ENCODE data around the gene GRM1.

Gene GRM1

GRCh38 chr6:146095481-146095880 is 66.6 kb downstream of the GRM1 start:
- H3K4me3 ChIP-seq (replicated peaks; ENCODE audit: insufficient read depth, low read length) = no peak overlapping the region
- no peak for TF ChIP-seq SPI1 (IDR thresholded peaks at IDR 0.05; ENCODE audit: borderline replicate concordance, low read depth)
- no peak for TF ChIP-seq POLR2AphosphoS5 (IDR thresholded peaks at IDR 0.05; ENCODE audit: low read depth)
- TF ChIP-seq GABPA (IDR thresholded peaks at IDR 0.05; ENCODE audit: low read depth) = no peak
- no peak for TF ChIP-seq REST (IDR thresholded peaks at IDR 0.05; ENCODE audit: insufficient replicate concordance, low read depth)
- TF ChIP-seq, protein P1, sequence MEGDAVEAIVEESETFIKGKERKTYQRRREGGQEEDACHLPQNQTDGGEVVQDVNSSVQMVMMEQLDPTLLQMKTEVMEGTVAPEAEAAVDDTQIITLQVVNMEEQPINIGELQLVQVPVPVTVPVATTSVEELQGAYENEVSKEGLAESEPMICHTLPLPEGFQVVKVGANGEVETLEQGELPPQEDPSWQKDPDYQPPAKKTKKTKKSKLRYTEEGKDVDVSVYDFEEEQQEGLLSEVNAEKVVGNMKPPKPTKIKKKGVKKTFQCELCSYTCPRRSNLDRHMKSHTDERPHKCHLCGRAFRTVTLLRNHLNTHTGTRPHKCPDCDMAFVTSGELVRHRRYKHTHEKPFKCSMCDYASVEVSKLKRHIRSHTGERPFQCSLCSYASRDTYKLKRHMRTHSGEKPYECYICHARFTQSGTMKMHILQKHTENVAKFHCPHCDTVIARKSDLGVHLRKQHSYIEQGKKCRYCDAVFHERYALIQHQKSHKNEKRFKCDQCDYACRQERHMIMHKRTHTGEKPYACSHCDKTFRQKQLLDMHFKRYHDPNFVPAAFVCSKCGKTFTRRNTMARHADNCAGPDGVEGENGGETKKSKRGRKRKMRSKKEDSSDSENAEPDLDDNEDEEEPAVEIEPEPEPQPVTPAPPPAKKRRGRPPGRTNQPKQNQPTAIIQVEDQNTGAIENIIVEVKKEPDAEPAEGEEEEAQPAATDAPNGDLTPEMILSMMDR (IDR thresholded peaks at IDR 0.05; ENCODE audit: insufficient read depth, low read length) = no peak
- DNase-seq (ENCODE audit: low read depth in 1 of 2, low spot score in 1 of 2) = no peak
- H3K27ac ChIP-seq (replicated peaks) = no peak overlapping the region
- H3K27me3 ChIP-seq (ENCODE audit: insufficient read depth, poor library complexity, severe bottlenecking) = no peaks in the 10 kb centered on the region

GRCh38 chr6:146097586-146097985 is 68.7 kb downstream of the GRM1 start:
- H3K27me3 ChIP-seq (ENCODE audit: insufficient read depth, poor library complexity, severe bottlenecking) = no peaks in the 10 kb centered on the region
- TF ChIP-seq SPI1 (IDR thresholded peaks at IDR 0.05; ENCODE audit: borderline replicate concordance, low read depth) (no peak), POLR2AphosphoS5 (IDR thresholded peaks at IDR 0.05; ENCODE audit: low read depth) (no peak), REST (IDR thresholded peaks at IDR 0.05; ENCODE audit: insufficient replicate concordance, low read depth) (no peak), GABPA (IDR thresholded peaks at IDR 0.05; ENCODE audit: low read depth) (no peak)
- TF ChIP-seq, protein P1 (IDR thresholded peaks at IDR 0.05; ENCODE audit: insufficient read depth, low read length) = no peak
- H3K27ac ChIP-seq (replicated peaks) = no peak overlapping the region
- DNase-seq (ENCODE audit: low read depth in 1 of 2, low spot score in 1 of 2) = no peak
- H3K4me3 ChIP-seq (replicated peaks; ENCODE audit: insufficient read depth, low read length) = no peak overlapping the region

DNA sequence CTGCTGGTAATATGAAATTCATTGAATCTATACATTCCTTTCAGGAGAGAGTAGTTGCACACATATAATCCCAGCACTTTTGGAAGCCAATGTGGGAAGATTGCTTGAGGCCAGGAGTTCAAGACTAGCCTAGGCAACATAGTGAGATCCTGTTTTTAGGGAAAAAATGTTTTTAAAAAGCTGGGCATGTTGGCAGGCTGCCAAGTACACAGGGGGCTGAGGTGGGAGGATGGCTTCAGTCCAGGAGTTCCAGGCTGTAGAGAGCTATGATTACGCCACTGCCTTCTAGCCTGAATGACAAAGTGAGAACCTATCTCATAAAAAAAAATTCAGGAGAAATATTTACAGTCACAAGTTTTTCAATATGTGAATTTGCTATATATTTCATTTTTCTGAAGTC is 71.9 kb downstream of the GRM1 start:
- DNase-seq (ENCODE audit: low read depth in 1 of 2, low spot score in 1 of 2) = no peak
- no peaks in the 10 kb centered on the region for H3K27me3 ChIP-seq (ENCODE audit: insufficient read depth, poor library complexity, severe bottlenecking)
- TF ChIP-seq, protein P1 (IDR thresholded peaks at IDR 0.05; ENCODE audit: insufficient read depth, low read length) = no peak
- TF ChIP-seq POLR2AphosphoS5 (IDR thresholded peaks at IDR 0.05; ENCODE audit: low read depth) (no peak), GABPA (IDR thresholded peaks at IDR 0.05; ENCODE audit: low read depth) (no peak), SPI1 (IDR thresholded peaks at IDR 0.05; ENCODE audit: borderline replicate concordance, low read depth) (no peak), REST (IDR thresholded peaks at IDR 0.05; ENCODE audit: insufficient replicate concordance, low read depth) (no peak)
- no peak overlapping the region for H3K4me3 ChIP-seq (replicated peaks; ENCODE audit: insufficient read depth, low read length)
- H3K27ac ChIP-seq (replicated peaks) = no peak overlapping the region

Measured in HL-60 (cell line).